PFSK-1 (cell line): ENCODE results near the gene MYBPH.

Source experiments
- POLR2AphosphoS5 ChIP-seq: IDR thresholded peaks from 2 replicates; pipeline ENCODE4 v1.6.1; 2012; ENCODE audit warnings: low read depth, mild to moderate bottlenecking, control low read depth, low read length, moderate library complexity
- SIN3A ChIP-seq: IDR thresholded peaks from 2 replicates; pipeline ENCODE4 v1.6.1; 2012; ENCODE audit warnings: mild to moderate bottlenecking, low read length, moderate library complexity, borderline replicate concordance; ENCODE audit not compliant: insufficient read depth
- TAF1 ChIP-seq: IDR thresholded peaks from 2 replicates; pipeline ENCODE4 v1.6.1; 2012; ENCODE audit warnings: low read length, control low read depth, borderline replicate concordance; ENCODE audit not compliant: insufficient read depth

- TF ChIP-seq SIN3A (no peak), TAF1 (no peak), POLR2AphosphoS5 (no peak)
These were observed 35.4 kb upstream of the MYBPH start for GRCh38 chr1:203210988-203211387.
